Activated T-helper 17 cell treated with anti-CD3 and anti-CD28 coated beads, Interleukin-2, amount 50 U/mL, for 72 hours (primary cell): Measurements from ENCODE around the gene FOXJ3. TPM values are rescaled to one million over a fixed set of nuclear protein-coding genes. Genes with fewer than 3 reads are reported as not detected.

ENCODE experiments used
- ATAC-seq: fragments of 150-1000 bp; cut with Tn5 transposase; replicated peaks from 2 replicates; pipeline ENCODE4 v1.10.0; 2021; ENCODE audit warnings: mild to moderate bottlenecking, moderate library complexity
- H3K27ac Mint-ChIP-seq: one replicate; pipeline ENCODE4 v1.8.0; 2022; ENCODE audit warnings: mixed read lengths
- H3K27me3 Mint-ChIP-seq: one replicate; pipeline ENCODE4 v1.8.0; 2022; ENCODE audit warnings: mixed read lengths
- H3K36me3 Mint-ChIP-seq: one replicate; pipeline ENCODE4 v1.8.0; 2022; ENCODE audit warnings: low read depth, mild to moderate bottlenecking, mixed read lengths
- H3K4me1 Mint-ChIP-seq: one replicate; pipeline ENCODE4 v1.8.0; 2022; ENCODE audit warnings: mixed read lengths
- H3K4me3 Mint-ChIP-seq: one replicate; pipeline ENCODE4 v1.8.0; 2022; ENCODE audit warnings: mild to moderate bottlenecking, mixed read lengths
- H3K9me3 Mint-ChIP-seq: one replicate; pipeline ENCODE4 v1.8.0; 2022; ENCODE audit warnings: mixed read lengths
- total RNA-seq, 2 donors: library from RNA; stranded (reverse); gene quantifications; one replicate each; pipeline ENCODE4 v1.2.3, GENCODE V29; 2022

The FOXJ3 gene
- total RNA-seq, 2 donors from 2014 or later = 48.8 to 53.6 TPM

- Mint-ChIP-seq H3K27ac (no peak overlapping the region), H3K4me3 (no peak overlapping the region)
Observed at GRCh38 chr1:42323551-42323950, 11.5 kb downstream of the FOXJ3 start.

GRCh38 chr1:42322577-42322976, 12.5 kb downstream of the FOXJ3 start:
- Mint-ChIP-seq H3K27ac (peak overlapping the region; percentile 97), H3K27me3 (no peaks in the 10 kb centered on the region), H3K4me1 (peaks cover 77% of the 10 kb centered on the region)

More at GRCh38 chr1:42323551-42323950, 11.5 kb downstream of the FOXJ3 start:
- ATAC-seq = no peak
- H3K4me1 Mint-ChIP-seq = peaks cover 69% of the 10 kb centered on the region
- no peaks in the 10 kb centered on the region for H3K36me3 Mint-ChIP-seq
- no peaks in the 10 kb centered on the region for H3K9me3 Mint-ChIP-seq
- H3K27me3 Mint-ChIP-seq = no peaks in the 10 kb centered on the region

GRCh38 chr1:42321731-42322130, 13.3 kb downstream of the FOXJ3 start:
- Mint-ChIP-seq H3K9me3 (no peaks in the 10 kb centered on the region), H3K36me3 (peaks cover 9% of the 10 kb centered on the region), H3K4me3 (peak overlapping the region; percentile 87), H3K27ac (peak overlapping the region; percentile 97), H3K27me3 (no peaks in the 10 kb centered on the region), H3K4me1 (peaks cover 77% of the 10 kb centered on the region)
- no peak for ATAC-seq

More at GRCh38 chr1:42322577-42322976, 12.5 kb downstream of the FOXJ3 start:
- no peaks in the 10 kb centered on the region for H3K9me3 Mint-ChIP-seq
- peaks cover 5% of the 10 kb centered on the region for H3K36me3 Mint-ChIP-seq
- peak overlapping the region; percentile 87 for H3K4me3 Mint-ChIP-seq
- ATAC-seq = peak; percentile 31

GRCh38 chr1:42320708-42321107, 14.3 kb downstream of the FOXJ3 start:
- Mint-ChIP-seq H3K27me3 (no peaks in the 10 kb centered on the region), H3K27ac (peak overlapping the region; percentile 97), H3K4me3 (peak overlapping the region; percentile 87), H3K36me3 (peaks cover 9% of the 10 kb centered on the region), H3K4me1 (peaks cover 79% of the 10 kb centered on the region), H3K9me3 (no peaks in the 10 kb centered on the region)
- no peak for ATAC-seq

GRCh38 chr1:42319871-42320484, 15.1 kb downstream of the FOXJ3 start:
- Mint-ChIP-seq H3K4me3 (peak overlapping the region; percentile 87), H3K27ac (peak overlapping the region; percentile 97), H3K27me3 (no peaks in the 10 kb centered on the region), H3K4me1 (peaks cover 82% of the 10 kb centered on the region), H3K9me3 (no peaks in the 10 kb centered on the region), H3K36me3 (peaks cover 9% of the 10 kb centered on the region)
- peak; percentile 32 for ATAC-seq

GRCh38 chr1:42319128-42319851, 15.7 kb downstream of the FOXJ3 start:
- Mint-ChIP-seq H3K4me3 (peak overlapping the region; percentile 87), H3K27me3 (no peaks in the 10 kb centered on the region), H3K9me3 (no peaks in the 10 kb centered on the region), H3K36me3 (peaks cover 9% of the 10 kb centered on the region), H3K4me1 (peaks cover 82% of the 10 kb centered on the region), H3K27ac (peak overlapping the region; percentile 97)
- ATAC-seq = peak; percentile 82

GRCh38 chr1:42318601-42319000, 16.4 kb downstream of the FOXJ3 start:
- Mint-ChIP-seq H3K4me1 (peaks cover 87% of the 10 kb centered on the region), H3K9me3 (no peaks in the 10 kb centered on the region), H3K4me3 (peak overlapping the region; percentile 87), H3K36me3 (peaks cover 9% of the 10 kb centered on the region), H3K27me3 (no peaks in the 10 kb centered on the region), H3K27ac (peak overlapping the region; percentile 97)
- no peak for ATAC-seq

GRCh38 chr1:42317308-42317707, 17.7 kb downstream of the FOXJ3 start:
- Mint-ChIP-seq H3K36me3 (peaks cover 9% of the 10 kb centered on the region), H3K27ac (peak overlapping the region; percentile 49), H3K27me3 (no peaks in the 10 kb centered on the region), H3K4me1 (peaks cover 85% of the 10 kb centered on the region), H3K9me3 (no peaks in the 10 kb centered on the region), H3K4me3 (peak overlapping the region; percentile 18)
- no peak for ATAC-seq

- peaks cover 80% of the 10 kb centered on the region for H3K4me1 Mint-ChIP-seq
- H3K27me3 Mint-ChIP-seq = no peaks in the 10 kb centered on the region
- no peak overlapping the region for H3K27ac Mint-ChIP-seq
- no peak overlapping the region for H3K4me3 Mint-ChIP-seq
- no peaks in the 10 kb centered on the region for H3K9me3 Mint-ChIP-seq
- H3K36me3 Mint-ChIP-seq = peaks cover 10% of the 10 kb centered on the region
- no peak for ATAC-seq
Observed at GRCh38 chr1:42316292-42316691, 18.7 kb downstream of the FOXJ3 start.

GRCh38 chr1:42315500-42315899, 19.5 kb downstream of the FOXJ3 start:
- Mint-ChIP-seq H3K27me3 (no peaks in the 10 kb centered on the region), H3K27ac (no peak overlapping the region), H3K4me1 (peaks cover 79% of the 10 kb centered on the region), H3K36me3 (peaks cover 18% of the 10 kb centered on the region), H3K9me3 (no peaks in the 10 kb centered on the region), H3K4me3 (no peak overlapping the region)
- ATAC-seq = no peak

GRCh38 chr1:42313970-42314369, 21.1 kb downstream of the FOXJ3 start:
- Mint-ChIP-seq H3K9me3 (no peaks in the 10 kb centered on the region), H3K36me3 (peaks cover 34% of the 10 kb centered on the region)
- ATAC-seq = no peak

GRCh38 chr1:42312576-42313212, 22.3 kb downstream of the FOXJ3 start:
- peaks cover 42% of the 10 kb centered on the region for H3K36me3 Mint-ChIP-seq
- H3K27me3 Mint-ChIP-seq = no peaks in the 10 kb centered on the region
- H3K4me3 Mint-ChIP-seq = no peak overlapping the region
- H3K27ac Mint-ChIP-seq = no peak overlapping the region
- H3K4me1 Mint-ChIP-seq = peaks cover 73% of the 10 kb centered on the region
- no peaks in the 10 kb centered on the region for H3K9me3 Mint-ChIP-seq
- no peak for ATAC-seq

More at GRCh38 chr1:42313970-42314369, 21.1 kb downstream of the FOXJ3 start:
- peak overlapping the region; percentile 71 for H3K27ac Mint-ChIP-seq
- H3K4me1 Mint-ChIP-seq = peaks cover 73% of the 10 kb centered on the region
- H3K27me3 Mint-ChIP-seq = no peaks in the 10 kb centered on the region
- H3K4me3 Mint-ChIP-seq = no peak overlapping the region

GRCh38 chr1:42311897-42312296, 23.1 kb downstream of the FOXJ3 start:
- Mint-ChIP-seq H3K4me1 (peaks cover 66% of the 10 kb centered on the region), H3K9me3 (no peaks in the 10 kb centered on the region), H3K36me3 (peaks cover 37% of the 10 kb centered on the region), H3K27me3 (no peaks in the 10 kb centered on the region), H3K27ac (peak overlapping the region; percentile 34), H3K4me3 (no peak overlapping the region)
- ATAC-seq = no peak

- peak; percentile 60 for ATAC-seq
- Mint-ChIP-seq H3K4me1 (peaks cover 58% of the 10 kb centered on the region), H3K27me3 (no peaks in the 10 kb centered on the region)
Observed at GRCh38 chr1:42311138-42311537, 23.9 kb downstream of the FOXJ3 start.

GRCh38 chr1:42306977-42307376, 28.1 kb downstream of the FOXJ3 start:
- no peak for ATAC-seq
- Mint-ChIP-seq H3K4me1 (peaks cover 37% of the 10 kb centered on the region), H3K27me3 (no peaks in the 10 kb centered on the region), H3K4me3 (no peak overlapping the region), H3K27ac (no peak overlapping the region), H3K36me3 (peaks cover 39% of the 10 kb centered on the region), H3K9me3 (no peaks in the 10 kb centered on the region)

More at GRCh38 chr1:42311138-42311537, 23.9 kb downstream of the FOXJ3 start:
- no peak overlapping the region for H3K4me3 Mint-ChIP-seq
- H3K36me3 Mint-ChIP-seq = peaks cover 37% of the 10 kb centered on the region
- no peaks in the 10 kb centered on the region for H3K9me3 Mint-ChIP-seq
- H3K27ac Mint-ChIP-seq = peak overlapping the region; percentile 34
